ENCODE measurements around the gene IGSF22.

DNA sequence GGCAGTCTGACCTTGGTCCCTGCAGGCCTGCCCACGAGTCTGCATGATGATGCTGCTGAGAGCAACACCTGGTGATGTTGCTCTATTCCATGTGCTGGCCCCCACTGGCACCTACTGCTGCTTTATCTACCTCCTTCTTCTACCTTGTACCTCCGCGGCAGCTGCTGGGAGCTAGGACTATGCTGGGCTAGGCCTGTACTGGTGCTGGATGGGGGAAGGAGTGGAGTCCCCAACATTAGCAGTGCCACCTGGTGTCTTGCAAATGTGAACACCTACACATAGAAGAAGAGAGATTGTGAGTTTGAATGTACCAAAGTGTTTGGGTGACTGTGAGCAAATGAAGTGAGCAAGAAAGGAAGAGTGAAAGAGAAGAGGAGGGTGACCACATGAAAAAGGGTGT lies 35.2 kb upstream of the IGSF22 start:
- no peak for TF ChIP-seq POLR2AphosphoS5 (IDR thresholded peaks at IDR 0.05; ENCODE audit: borderline replicate concordance, low read depth, low read length)
- no peak for TF ChIP-seq EZH2 (IDR thresholded peaks at IDR 0.05)
